Hepatocyte (in vitro differentiated cells): ENCODE data around the gene C21orf91.

ENCODE experiments used
- EZH2 ChIP-seq: fragments of 200-600 bp; sonication (generic); IDR thresholded peaks from 2 replicates; pipeline ENCODE4 v1.6.1; 2016; ENCODE audit warnings: antibody characterized with exemption, mild to moderate bottlenecking, borderline replicate concordance
- EZH2phosphoT487 ChIP-seq: fragments of 200-600 bp; sonication (generic); IDR thresholded peaks from one replicate; pipeline ENCODE4 v1.6.1; 2018; ENCODE audit warnings: antibody characterized with exemption, mild to moderate bottlenecking, low read depth, moderate library complexity; ENCODE audit not compliant: unreplicated experiment, severe bottlenecking
- TF ChIP-seq, protein P1 (sequence below): fragments of 200-600 bp; sonication (generic); IDR thresholded peaks from 2 replicates; pipeline ENCODE4 v1.5.1; 2016; ENCODE audit warnings: antibody characterized with exemption, mild to moderate bottlenecking; ENCODE audit not compliant: poor library complexity

- TF ChIP-seq, protein P1, sequence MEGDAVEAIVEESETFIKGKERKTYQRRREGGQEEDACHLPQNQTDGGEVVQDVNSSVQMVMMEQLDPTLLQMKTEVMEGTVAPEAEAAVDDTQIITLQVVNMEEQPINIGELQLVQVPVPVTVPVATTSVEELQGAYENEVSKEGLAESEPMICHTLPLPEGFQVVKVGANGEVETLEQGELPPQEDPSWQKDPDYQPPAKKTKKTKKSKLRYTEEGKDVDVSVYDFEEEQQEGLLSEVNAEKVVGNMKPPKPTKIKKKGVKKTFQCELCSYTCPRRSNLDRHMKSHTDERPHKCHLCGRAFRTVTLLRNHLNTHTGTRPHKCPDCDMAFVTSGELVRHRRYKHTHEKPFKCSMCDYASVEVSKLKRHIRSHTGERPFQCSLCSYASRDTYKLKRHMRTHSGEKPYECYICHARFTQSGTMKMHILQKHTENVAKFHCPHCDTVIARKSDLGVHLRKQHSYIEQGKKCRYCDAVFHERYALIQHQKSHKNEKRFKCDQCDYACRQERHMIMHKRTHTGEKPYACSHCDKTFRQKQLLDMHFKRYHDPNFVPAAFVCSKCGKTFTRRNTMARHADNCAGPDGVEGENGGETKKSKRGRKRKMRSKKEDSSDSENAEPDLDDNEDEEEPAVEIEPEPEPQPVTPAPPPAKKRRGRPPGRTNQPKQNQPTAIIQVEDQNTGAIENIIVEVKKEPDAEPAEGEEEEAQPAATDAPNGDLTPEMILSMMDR = no peak
- TF ChIP-seq EZH2phosphoT487 (no peak), EZH2 (no peak)
Observed at GRCh38 chr21:17803536-17803935, 15.6 kb downstream of the C21orf91 start.
